ENCODE results near the gene DPM2.

The DPM2 gene

DNA sequence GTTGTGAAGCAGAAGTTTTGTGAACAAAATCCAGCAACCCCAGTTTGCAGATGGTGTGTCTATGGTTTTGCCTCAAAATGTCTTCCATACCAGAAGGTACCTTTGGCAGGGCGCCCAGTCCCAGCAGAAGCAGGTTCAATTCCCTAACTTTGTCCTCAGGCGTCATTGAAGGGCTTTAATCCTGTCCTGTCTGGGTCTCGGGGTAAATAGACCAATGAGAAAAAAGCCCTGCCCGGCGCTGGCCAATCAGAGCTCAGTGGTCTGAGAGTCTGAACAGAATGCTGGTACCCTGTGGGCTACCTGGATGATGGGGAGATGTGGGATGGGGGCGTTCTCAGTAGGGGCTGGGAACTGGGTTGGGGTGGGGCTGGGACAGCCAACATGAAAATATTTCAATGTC, 14.6 kb downstream of the DPM2 start:
- no peak overlapping the region for H3K4me3 ChIP-seq (ENCODE audit: low read depth, low read length)
- TF ChIP-seq, protein P1, sequence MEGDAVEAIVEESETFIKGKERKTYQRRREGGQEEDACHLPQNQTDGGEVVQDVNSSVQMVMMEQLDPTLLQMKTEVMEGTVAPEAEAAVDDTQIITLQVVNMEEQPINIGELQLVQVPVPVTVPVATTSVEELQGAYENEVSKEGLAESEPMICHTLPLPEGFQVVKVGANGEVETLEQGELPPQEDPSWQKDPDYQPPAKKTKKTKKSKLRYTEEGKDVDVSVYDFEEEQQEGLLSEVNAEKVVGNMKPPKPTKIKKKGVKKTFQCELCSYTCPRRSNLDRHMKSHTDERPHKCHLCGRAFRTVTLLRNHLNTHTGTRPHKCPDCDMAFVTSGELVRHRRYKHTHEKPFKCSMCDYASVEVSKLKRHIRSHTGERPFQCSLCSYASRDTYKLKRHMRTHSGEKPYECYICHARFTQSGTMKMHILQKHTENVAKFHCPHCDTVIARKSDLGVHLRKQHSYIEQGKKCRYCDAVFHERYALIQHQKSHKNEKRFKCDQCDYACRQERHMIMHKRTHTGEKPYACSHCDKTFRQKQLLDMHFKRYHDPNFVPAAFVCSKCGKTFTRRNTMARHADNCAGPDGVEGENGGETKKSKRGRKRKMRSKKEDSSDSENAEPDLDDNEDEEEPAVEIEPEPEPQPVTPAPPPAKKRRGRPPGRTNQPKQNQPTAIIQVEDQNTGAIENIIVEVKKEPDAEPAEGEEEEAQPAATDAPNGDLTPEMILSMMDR (IDR thresholded peaks at IDR 0.05; ENCODE audit: borderline replicate concordance, insufficient read depth, low read depth, low read length): no peak

DNA sequence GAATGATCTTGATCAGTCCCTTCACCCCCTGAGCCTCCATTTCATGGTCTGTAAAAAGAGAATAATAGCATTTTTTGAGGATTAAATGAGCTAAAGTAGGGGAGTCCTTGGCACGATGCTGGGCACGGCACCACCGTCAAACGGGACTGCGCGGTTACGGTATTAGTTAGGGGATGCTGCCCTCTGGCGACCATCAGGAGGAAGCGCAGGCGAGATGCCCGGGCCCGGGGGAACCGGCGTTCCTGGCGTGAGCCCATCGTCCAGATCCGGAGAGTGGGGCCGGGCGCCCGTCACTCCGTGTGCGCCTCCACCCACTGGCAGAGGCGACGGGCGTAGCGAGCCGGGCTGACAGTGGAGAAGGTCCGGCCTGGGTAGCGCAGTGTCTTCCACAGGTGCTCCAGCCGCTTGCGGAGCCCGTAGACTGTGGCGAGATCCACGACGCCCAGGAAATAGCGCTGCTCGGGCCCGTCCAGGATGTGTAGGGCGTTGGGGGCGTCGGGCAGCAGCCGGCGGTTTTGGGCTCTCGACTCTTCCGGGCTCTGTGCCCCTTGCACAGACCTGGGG, 16.0 kb downstream of the DPM2 start:
- TF ChIP-seq, protein P1 (IDR thresholded peaks at IDR 0.05; ENCODE audit: borderline replicate concordance, insufficient read depth, low read depth, low read length): peak; percentile 95
- no peak overlapping the region for H3K4me3 ChIP-seq (ENCODE audit: low read depth, low read length)

GRCh38 chr9:127920794-127921193, 16.9 kb downstream of the DPM2 start:
- TF ChIP-seq, protein P1 (IDR thresholded peaks at IDR 0.05; ENCODE audit: borderline replicate concordance, insufficient read depth, low read depth, low read length): no peak
- H3K4me3 ChIP-seq (ENCODE audit: low read depth, low read length): no peak overlapping the region

DNA sequence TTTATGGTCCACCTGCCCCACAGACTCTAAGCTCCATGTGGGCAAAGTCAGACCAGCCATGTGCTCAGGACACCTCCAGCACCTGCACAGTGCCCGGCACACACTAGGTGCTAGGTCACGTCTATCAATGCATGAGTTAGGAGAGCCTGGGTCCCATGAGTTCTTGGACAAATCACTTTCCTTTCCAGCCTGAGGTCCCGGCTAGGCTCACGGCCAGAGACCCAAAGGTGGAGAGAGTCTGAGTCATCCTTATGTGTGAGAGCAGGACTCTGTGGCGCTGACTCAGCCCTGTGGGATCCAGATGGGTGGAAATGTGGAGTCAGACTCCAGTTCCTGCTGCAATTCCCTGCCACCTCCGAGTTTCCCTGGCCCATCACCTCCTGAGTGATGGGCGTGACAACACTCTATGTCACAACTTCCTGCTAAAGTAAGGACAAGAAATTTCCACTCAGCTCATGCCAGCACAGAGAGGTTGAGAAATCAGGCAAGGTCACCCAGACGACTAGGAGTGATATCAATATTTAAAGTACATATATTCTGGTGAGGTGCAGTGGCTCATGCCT, 18.3 kb downstream of the DPM2 start:
- TF ChIP-seq, protein P1 (IDR thresholded peaks at IDR 0.05; ENCODE audit: borderline replicate concordance, insufficient read depth, low read depth, low read length): no peak
- H3K4me3 ChIP-seq (ENCODE audit: low read depth, low read length): no peak overlapping the region

DNA sequence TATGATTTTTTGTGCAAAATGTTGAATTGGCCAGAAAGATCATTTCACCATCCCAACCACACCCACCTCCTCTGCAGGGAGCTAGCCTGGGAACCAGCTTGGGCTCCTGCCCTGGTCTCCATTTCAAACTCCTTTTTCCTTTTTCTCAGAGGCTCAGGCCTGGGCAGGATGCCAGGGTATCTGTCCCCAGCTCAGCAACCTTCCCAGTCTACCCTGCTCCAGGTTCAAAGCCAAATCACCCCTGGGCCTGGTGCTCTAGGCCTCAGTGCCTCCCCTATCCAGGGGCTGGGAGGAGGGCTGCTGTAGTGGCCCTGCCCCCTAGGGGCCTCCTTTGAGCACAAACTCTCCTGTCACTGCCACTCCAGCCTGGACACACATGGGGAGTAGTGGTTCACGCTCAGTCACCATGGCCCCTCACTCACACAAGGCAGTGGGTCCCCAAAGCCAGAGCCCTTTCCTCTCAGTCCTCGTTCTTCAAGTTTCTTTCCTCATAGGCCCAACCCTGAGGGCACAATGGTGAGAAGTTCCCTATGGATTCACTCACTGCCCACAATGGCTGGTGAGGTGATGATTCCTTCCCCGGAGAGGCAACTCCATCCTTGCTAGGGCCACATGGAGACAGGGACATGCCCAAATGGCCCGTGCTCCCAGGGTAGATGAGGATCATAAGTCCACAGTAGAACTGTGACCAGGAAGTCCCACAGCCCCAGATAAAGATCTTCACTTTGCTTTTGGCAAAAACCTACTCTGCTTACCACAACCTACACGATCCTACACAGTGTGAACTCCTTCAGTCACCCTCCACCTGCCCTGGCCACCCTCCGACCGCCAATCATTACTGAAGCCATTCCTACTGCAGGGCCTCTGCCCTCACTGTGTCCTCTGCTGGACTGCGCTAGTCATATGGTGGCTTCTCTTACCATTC, 19.2 kb downstream of the DPM2 start:
- TF ChIP-seq, protein P1 (IDR thresholded peaks at IDR 0.05; ENCODE audit: borderline replicate concordance, insufficient read depth, low read depth, low read length): peak; percentile 41; the same call in 1 of the 2 replicates
- H3K4me3 ChIP-seq (ENCODE audit: low read depth, low read length): no peak overlapping the region

DNA sequence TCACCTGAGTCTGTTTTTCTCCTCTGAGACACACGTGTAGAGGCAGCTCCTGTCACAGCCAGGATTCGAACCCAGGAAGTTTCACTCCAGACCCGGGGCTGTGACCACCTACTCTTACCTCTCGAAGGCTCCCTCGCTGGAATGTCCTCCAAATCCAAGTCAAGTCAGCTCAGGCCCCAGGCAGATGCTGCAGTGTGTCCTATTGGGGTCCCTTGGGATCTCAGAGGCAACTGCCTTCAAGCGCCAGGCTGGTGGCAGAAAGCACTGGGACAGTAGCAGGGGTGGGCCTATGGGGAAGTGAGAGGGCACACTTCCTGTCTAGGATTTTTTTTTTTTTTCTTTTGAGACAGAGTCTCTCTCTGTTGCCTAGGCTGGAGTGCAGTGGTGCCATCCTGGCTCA, 20.1 kb downstream of the DPM2 start:
- no peak overlapping the region for H3K4me3 ChIP-seq (ENCODE audit: low read depth, low read length)
- TF ChIP-seq, protein P1 (IDR thresholded peaks at IDR 0.05; ENCODE audit: borderline replicate concordance, insufficient read depth, low read depth, low read length): no peak
